ENCODE measurements around the gene TRUB2. TPM values are rescaled to one million over a fixed set of nuclear protein-coding genes. Genes with fewer than 3 reads are reported as not detected.

The TRUB2 gene
- total RNA-seq, 4 donors from 2014 or later, result 9.1 to 10.3 (median 9.9) TPM

- ATAC-seq (ENCODE audit: low FRiP score) (no peak), DNase-seq (ENCODE audit: low spot score) (no peak)
- no peak for TF ChIP-seq CTCF (IDR thresholded peaks at IDR 0.05)
Measured at GRCh38 chr9:128298535-128299482, 23.4 kb downstream of the TRUB2 start.

- TF ChIP-seq CTCF (IDR thresholded peaks at IDR 0.05), result no peak
- no peak for ATAC-seq (ENCODE audit: low FRiP score)
Measured at GRCh38 chr9:128297221-128297773, 24.9 kb downstream of the TRUB2 start.

GRCh38 chr9:128296340-128297220 lies 25.7 kb downstream of the TRUB2 start:
- no peak for DNase-seq (ENCODE audit: low spot score)

More at GRCh38 chr9:128297221-128297773, 24.9 kb downstream of the TRUB2 start:
- DNase-seq (ENCODE audit: low spot score), result no peak

GRCh38 chr9:128294142-128294541 lies 28.1 kb downstream of the TRUB2 start:
- TF ChIP-seq CTCF (IDR thresholded peaks at IDR 0.05), result no peak
- DNase-seq (ENCODE audit: low spot score) (no peak), ATAC-seq (ENCODE audit: low FRiP score) (no peak)

More at GRCh38 chr9:128296340-128297220, 25.7 kb downstream of the TRUB2 start:
- no peak for TF ChIP-seq CTCF (IDR thresholded peaks at IDR 0.05)
- no peak for ATAC-seq (ENCODE audit: low FRiP score)

GRCh38 chr9:128293091-128293490 lies 29.2 kb downstream of the TRUB2 start:
- no peak for TF ChIP-seq CTCF (IDR thresholded peaks at IDR 0.05)
- ATAC-seq (ENCODE audit: low FRiP score), result no peak
- no peak for DNase-seq (ENCODE audit: low spot score)

GRCh38 chr9:128292009-128292408 lies 30.2 kb downstream of the TRUB2 start:
- no peak for TF ChIP-seq CTCF (IDR thresholded peaks at IDR 0.05)
- DNase-seq (ENCODE audit: low spot score) (no peak), ATAC-seq (ENCODE audit: low FRiP score) (no peak)

All from omental fat pad (tissue), 4 donors.